Gastroesophageal sphincter (tissue), 4 donors: ENCODE data around the gene C4B. TPM values are rescaled to one million over a fixed set of nuclear protein-coding genes. Genes with fewer than 3 reads are reported as not detected.
"Not testable (repeated sequence)": the region's sequence is repeated elsewhere in the genome, so short reads cannot be mapped to it uniquely, and the experiment has no call there.

Experiments
- ATAC-seq: fragments of 150-250 bp; one replicate; pipeline ENCODE4 v1.9.1; 2016; ENCODE audit warnings: mild to moderate bottlenecking, moderate library complexity
- H3K27ac ChIP-seq, 4 donors: fragments of 200-600 bp; sonication (generic) in 3 of 4; 1 replicate in 3 of 4; 2 replicates in 1 of 4; pipeline ENCODE4 v1.5.1; 2016 to 2019
- H3K27me3 ChIP-seq: fragments of 200-600 bp; sonication (generic); one replicate; pipeline ENCODE4 v1.5.1; 2019
- H3K36me3 ChIP-seq, 2 donors: fragments of 200-600 bp; sonication (generic); one replicate each; pipeline ENCODE4 v1.5.1; 2019; ENCODE audit warnings: control low read depth in 1 of 2
- H3K4me1 ChIP-seq, 3 donors: fragments of 200-600 bp; sonication (generic); 1 replicate in 2 of 3; 2 replicates in 1 of 3; pipeline ENCODE4 v1.5.1; 2016 to 2019; ENCODE audit warnings: control low read depth in 2 of 3
- H3K4me3 ChIP-seq, 2 donors: fragments of 200-600 bp; sonication (generic); one replicate each; pipeline ENCODE4 v1.5.1; 2019; ENCODE audit warnings: mild to moderate bottlenecking in 1 of 2, moderate library complexity in 1 of 2
- H3K9me3 ChIP-seq, 3 donors: fragments of 200-600 bp; sonication (generic); one replicate each; pipeline ENCODE4 v1.5.1; 2017 to 2019; ENCODE audit warnings: control low read depth in 2 of 3
- EP300 ChIP-seq: sonication (generic); formaldehyde crosslinking; IDR thresholded peaks from one replicate; pipeline ENCODE4 v1.6.1; 2017; ENCODE audit warnings: antibody characterized with exemption, mild to moderate bottlenecking
- POLR2A ChIP-seq, 2 donors: fragments of 450-650 bp; IDR thresholded peaks; one replicate each; pipeline ENCODE4 v1.6.1; 2017; ENCODE audit warnings: antibody characterized with exemption in 2 of 2, mild to moderate bottlenecking in 2 of 2, moderate library complexity in 1 of 2
- POLR2AphosphoS5 ChIP-seq: sonication (generic); formaldehyde crosslinking; IDR thresholded peaks from one replicate; pipeline ENCODE4 v1.6.1; 2017; ENCODE audit warnings: antibody characterized with exemption
- WGBS, 2 donors: methylation state at CpG; one replicate each; pipeline ENCODE4 v1.1.5; 2018; ENCODE audit warnings: low coverage in 1 of 2; 5-methylcytosine and 5-hydroxymethylcytosine counted together
- total RNA-seq, 4 donors: library from RNA; depleted of rRNA; stranded (reverse); fragments of >200 nt; gene quantifications; one replicate each; pipeline ENCODE4 v1.1.0, GENCODE V29; 2016
- TF ChIP-seq, protein P1 (sequence below), 4 experiments: fragments of 200-600 bp in 2 of 4; fragments of 450-650 bp in 2 of 4; sonication (generic) in 1 of 4; IDR thresholded peaks; one replicate each; pipeline ENCODE4 v1.5.1; 2017 to 2019; ENCODE audit warnings: antibody characterized with exemption in 4 of 4, mild to moderate bottlenecking in 2 of 4, moderate library complexity in 2 of 4

Gene C4B
- 100 to 1,000 TPM in 1 of 4 donors, 10 to 100 TPM in 3; 45.6 to 259 (median 82.1) TPM for total RNA-seq

DNA sequence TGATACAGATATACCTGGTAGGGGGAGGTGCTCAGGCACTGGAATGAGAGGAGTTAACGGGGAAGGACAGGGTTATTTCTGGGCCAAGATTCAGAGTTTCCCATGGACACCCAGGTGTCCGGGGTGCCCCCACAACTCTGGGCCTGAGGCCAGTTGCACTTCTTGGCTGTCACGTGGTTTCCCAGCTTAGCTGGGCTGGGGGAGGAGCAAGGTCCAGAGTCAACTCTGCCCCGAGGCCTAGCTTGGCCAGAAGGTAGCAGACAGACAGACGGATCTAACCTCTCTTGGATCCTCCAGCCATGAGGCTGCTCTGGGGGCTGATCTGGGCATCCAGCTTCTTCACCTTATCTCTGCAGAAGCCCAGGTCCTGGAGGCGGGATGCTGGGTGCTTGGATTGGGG is at the start of gene C4B:
TSS of gene C4B (plus strand) at position 249 of the 400 bp plus-strand sequence. CDS start at position 300, 51 bp downstream.
- not testable (repeated sequence) for H3K4me1 ChIP-seq, H3K27ac ChIP-seq, H3K9me3 ChIP-seq, H3K27me3 ChIP-seq, H3K36me3 ChIP-seq, H3K4me3 ChIP-seq
- peak; percentile 76 for ATAC-seq
- WGBS, 2 donors, result no CpG with 5 or more reads among the region's 6 CpGs

DNA sequence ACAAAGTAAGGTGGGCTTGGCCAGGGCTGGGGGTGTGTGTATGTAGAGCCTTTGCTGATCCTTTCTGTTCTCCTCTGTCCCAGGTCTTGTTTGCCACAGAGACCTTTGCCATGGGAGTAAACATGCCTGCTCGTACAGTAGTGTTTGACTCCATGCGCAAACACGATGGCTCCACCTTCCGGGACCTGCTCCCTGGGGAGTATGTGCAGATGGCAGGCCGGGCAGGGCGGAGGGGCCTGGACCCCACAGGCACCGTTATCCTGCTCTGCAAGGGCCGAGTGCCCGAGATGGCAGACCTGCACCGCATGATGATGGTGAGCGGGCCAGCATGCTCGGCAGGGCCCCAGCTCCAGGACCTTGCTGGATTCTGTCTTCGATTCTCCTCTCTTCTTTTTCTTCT is 48.9 kb upstream of the C4B start:
- no peak for ATAC-seq
- no peak overlapping the region for H3K4me3 ChIP-seq
- H3K27me3 ChIP-seq, result no peaks in the 10 kb centered on the region
- H3K36me3 ChIP-seq, result peaks cover 0 to 99% of the 10 kb centered on the region in 2 donors
- no peaks in the 10 kb centered on the region for H3K9me3 ChIP-seq
- H3K27ac ChIP-seq, result no peak overlapping the region
- WGBS, 2 donors, result 82% methylated on average over 13 of the region's 13 CpGs; no CpG with 5 or more reads in 1 of the 2 donors
- TF ChIP-seq, protein P1, sequence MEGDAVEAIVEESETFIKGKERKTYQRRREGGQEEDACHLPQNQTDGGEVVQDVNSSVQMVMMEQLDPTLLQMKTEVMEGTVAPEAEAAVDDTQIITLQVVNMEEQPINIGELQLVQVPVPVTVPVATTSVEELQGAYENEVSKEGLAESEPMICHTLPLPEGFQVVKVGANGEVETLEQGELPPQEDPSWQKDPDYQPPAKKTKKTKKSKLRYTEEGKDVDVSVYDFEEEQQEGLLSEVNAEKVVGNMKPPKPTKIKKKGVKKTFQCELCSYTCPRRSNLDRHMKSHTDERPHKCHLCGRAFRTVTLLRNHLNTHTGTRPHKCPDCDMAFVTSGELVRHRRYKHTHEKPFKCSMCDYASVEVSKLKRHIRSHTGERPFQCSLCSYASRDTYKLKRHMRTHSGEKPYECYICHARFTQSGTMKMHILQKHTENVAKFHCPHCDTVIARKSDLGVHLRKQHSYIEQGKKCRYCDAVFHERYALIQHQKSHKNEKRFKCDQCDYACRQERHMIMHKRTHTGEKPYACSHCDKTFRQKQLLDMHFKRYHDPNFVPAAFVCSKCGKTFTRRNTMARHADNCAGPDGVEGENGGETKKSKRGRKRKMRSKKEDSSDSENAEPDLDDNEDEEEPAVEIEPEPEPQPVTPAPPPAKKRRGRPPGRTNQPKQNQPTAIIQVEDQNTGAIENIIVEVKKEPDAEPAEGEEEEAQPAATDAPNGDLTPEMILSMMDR (IDR thresholded peaks at IDR 0.05), result no peak
- TF ChIP-seq POLR2A (IDR thresholded peaks at IDR 0.05) (no peak), EP300 (no peak), POLR2AphosphoS5 (no peak)
- H3K4me1 ChIP-seq, result peaks cover 0 to 14% (median 3%) of the 10 kb centered on the region in 3 donors

DNA sequence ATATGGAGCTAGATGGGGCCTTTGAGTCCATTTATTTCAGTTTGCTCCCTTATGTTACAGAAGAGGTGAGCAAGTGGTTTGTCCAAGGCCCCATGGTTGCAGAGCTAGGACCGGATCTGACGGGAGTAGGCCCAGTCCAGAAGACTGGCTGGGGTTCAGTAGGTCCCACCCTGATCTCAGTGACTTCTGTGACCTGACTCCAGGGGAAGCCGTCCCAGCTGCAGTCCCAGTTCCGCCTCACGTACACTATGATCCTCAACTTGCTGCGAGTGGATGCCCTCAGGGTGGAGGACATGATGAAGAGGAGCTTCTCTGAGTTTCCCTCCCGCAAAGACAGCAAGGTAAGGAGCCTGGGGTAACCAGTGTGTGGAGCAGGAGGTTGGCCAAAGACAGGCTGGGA is 48.1 kb upstream of the C4B start:
- no peaks in the 10 kb centered on the region for H3K27me3 ChIP-seq
- ATAC-seq, result no peak
- peaks cover 0 to 91% of the 10 kb centered on the region in 2 donors for H3K36me3 ChIP-seq
- WGBS, 2 donors, result no CpG with 5 or more reads among the region's 7 CpGs
- H3K9me3 ChIP-seq, result no peaks in the 10 kb centered on the region
- TF ChIP-seq, protein P1 (IDR thresholded peaks at IDR 0.05), result no peak
- TF ChIP-seq EP300, result no peak
- TF ChIP-seq POLR2A (IDR thresholded peaks at IDR 0.05), result no peak
- no peak for TF ChIP-seq POLR2AphosphoS5
- no peak overlapping the region for H3K4me3 ChIP-seq
- no peak overlapping the region for H3K27ac ChIP-seq
- peaks cover 0 to 22% (median 11%) of the 10 kb centered on the region in 3 donors for H3K4me1 ChIP-seq

DNA sequence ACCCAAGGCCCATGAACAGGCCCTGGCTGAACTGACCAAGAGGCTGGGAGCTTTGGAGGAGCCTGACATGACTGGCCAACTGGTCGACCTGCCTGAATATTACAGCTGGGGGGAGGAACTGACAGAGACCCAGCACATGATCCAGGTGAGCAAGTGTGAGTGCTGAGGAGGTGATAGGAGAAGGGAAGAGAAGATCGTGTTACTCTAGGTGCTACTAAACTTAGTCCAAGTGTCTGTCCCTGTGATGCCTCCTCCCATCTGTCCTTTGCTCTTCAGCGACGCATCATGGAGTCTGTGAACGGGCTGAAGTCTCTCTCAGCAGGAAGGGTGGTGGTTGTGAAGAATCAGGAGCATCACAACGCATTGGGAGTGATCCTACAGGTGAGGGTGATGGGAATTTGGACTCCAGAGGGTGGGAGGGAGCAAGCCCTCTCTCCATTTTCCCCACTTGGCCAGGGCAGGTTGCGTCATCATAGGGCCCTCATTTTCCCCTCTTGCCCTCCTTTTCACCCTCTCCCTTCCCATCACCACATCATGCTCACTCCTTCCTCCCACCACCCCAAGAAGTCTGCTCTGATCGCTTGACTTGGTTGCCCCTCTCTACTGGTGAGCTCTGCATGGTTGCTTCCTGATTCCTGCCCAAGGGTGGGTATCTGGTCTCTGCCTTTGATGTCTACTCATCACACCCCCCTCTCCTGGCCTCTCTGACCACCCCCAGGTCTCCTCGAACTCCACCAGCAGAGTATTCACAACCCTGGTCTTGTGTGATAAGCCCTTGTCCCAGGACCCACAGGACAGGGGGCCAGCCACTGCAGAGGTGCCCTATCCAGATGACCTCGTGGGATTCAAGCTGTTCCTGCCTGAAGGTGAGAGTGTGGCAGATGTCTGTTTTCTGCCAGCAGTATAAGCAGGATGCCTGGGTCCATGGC is 47.3 kb upstream of the C4B start:
- peaks cover 0 to 84% of the 10 kb centered on the region in 2 donors for H3K36me3 ChIP-seq
- 70 to 80% methylated on average over 5 to 7 of the region's 10 CpGs for WGBS, 2 donors
- no peaks in the 10 kb centered on the region for H3K27me3 ChIP-seq
- H3K4me1 ChIP-seq, result peaks cover 0 to 25% (median 11%) of the 10 kb centered on the region in 3 donors
- no peak overlapping the region for H3K27ac ChIP-seq
- no peak for TF ChIP-seq POLR2A (IDR thresholded peaks at IDR 0.05)
- TF ChIP-seq POLR2AphosphoS5, result no peak
- TF ChIP-seq, protein P1 (IDR thresholded peaks at IDR 0.05), result no peak
- TF ChIP-seq EP300, result no peak
- H3K9me3 ChIP-seq, result no peaks in the 10 kb centered on the region
- no peak overlapping the region for H3K4me3 ChIP-seq
- ATAC-seq, result no peak

DNA sequence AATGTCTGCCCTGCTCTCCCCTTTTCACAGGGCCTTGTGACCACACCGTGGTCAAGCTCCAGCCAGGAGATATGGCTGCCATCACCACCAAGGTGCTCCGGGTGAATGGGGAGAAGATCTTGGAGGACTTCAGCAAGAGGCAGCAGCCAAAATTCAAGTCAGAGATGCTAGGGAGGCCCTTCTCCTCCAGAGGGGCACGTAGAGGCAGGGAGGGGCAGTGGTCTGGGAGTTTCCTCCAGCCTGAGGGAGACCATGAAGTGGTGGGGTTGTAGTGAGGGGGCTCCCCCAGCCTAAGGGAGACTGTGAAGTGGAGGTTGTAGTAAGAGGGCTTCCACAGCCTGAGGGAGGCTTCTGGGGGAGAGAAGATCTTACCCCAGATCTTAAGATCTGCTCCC is 46.7 kb upstream of the C4B start:
- no peak for ATAC-seq
- WGBS, 2 donors, result 80% methylated on average over 1 of the region's 3 CpGs; no CpG with 5 or more reads in 1 of the 2 donors
- peaks cover 0 to 30% (median 13%) of the 10 kb centered on the region in 3 donors for H3K4me1 ChIP-seq
- no peak overlapping the region for H3K4me3 ChIP-seq
- TF ChIP-seq EP300, result no peak
- TF ChIP-seq POLR2AphosphoS5, result no peak
- TF ChIP-seq POLR2A (IDR thresholded peaks at IDR 0.05), result no peak
- TF ChIP-seq, protein P1 (IDR thresholded peaks at IDR 0.05), result no peak
- no peak overlapping the region for H3K27ac ChIP-seq
- no peaks in the 10 kb centered on the region for H3K9me3 ChIP-seq
- H3K27me3 ChIP-seq, result no peaks in the 10 kb centered on the region
- peaks cover 0 to 77% of the 10 kb centered on the region in 2 donors for H3K36me3 ChIP-seq
